Panc1 (cell line): ENCODE measurements around the gene TPP1.

Source experiments
- POLR2AphosphoS5 ChIP-seq: IDR thresholded peaks from 2 replicates; pipeline ENCODE4 v1.6.1; 2012; ENCODE audit warnings: mild to moderate bottlenecking, low read depth, low read length, moderate library complexity
- TF ChIP-seq, protein P1 (sequence below): fragments of 450-650 bp; IDR thresholded peaks from 2 replicates; pipeline ENCODE4 v1.5.1; 2017; ENCODE audit warnings: mild to moderate bottlenecking
- TF ChIP-seq, protein P2 (sequence below), 2 experiments: IDR thresholded peaks; 2 replicates each; pipeline ENCODE4 v1.6.1; 2011 to 2012; ENCODE audit warnings: low read depth in 2 of 2, control low read depth in 1 of 2, low read length in 1 of 2, mild to moderate bottlenecking in 1 of 2, moderate library complexity in 1 of 2; ENCODE audit not compliant: insufficient read depth in 1 of 2

DNA sequence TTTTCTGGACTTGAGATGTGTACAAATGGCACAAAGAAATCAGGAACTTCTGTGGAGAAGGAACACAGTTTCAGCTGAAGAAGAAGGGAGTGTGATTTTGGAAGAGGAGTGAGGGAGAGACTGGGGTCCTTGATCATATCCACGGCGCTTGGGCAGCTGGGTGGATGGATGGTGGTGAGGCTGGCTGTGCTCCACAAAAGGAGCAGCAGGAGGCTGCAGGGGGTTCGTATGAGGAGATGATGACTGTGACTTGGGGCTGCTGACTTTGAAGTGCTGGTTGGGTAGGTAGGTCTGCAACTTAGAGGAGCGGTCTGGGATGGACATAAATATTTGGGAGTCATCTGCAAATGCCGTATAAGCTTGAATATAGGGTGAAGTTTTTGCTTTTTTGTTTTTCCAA lies 37.7 kb upstream of the TPP1 start:
- TF ChIP-seq, protein P1, sequence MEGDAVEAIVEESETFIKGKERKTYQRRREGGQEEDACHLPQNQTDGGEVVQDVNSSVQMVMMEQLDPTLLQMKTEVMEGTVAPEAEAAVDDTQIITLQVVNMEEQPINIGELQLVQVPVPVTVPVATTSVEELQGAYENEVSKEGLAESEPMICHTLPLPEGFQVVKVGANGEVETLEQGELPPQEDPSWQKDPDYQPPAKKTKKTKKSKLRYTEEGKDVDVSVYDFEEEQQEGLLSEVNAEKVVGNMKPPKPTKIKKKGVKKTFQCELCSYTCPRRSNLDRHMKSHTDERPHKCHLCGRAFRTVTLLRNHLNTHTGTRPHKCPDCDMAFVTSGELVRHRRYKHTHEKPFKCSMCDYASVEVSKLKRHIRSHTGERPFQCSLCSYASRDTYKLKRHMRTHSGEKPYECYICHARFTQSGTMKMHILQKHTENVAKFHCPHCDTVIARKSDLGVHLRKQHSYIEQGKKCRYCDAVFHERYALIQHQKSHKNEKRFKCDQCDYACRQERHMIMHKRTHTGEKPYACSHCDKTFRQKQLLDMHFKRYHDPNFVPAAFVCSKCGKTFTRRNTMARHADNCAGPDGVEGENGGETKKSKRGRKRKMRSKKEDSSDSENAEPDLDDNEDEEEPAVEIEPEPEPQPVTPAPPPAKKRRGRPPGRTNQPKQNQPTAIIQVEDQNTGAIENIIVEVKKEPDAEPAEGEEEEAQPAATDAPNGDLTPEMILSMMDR, result no peak
- TF ChIP-seq, protein P2, sequence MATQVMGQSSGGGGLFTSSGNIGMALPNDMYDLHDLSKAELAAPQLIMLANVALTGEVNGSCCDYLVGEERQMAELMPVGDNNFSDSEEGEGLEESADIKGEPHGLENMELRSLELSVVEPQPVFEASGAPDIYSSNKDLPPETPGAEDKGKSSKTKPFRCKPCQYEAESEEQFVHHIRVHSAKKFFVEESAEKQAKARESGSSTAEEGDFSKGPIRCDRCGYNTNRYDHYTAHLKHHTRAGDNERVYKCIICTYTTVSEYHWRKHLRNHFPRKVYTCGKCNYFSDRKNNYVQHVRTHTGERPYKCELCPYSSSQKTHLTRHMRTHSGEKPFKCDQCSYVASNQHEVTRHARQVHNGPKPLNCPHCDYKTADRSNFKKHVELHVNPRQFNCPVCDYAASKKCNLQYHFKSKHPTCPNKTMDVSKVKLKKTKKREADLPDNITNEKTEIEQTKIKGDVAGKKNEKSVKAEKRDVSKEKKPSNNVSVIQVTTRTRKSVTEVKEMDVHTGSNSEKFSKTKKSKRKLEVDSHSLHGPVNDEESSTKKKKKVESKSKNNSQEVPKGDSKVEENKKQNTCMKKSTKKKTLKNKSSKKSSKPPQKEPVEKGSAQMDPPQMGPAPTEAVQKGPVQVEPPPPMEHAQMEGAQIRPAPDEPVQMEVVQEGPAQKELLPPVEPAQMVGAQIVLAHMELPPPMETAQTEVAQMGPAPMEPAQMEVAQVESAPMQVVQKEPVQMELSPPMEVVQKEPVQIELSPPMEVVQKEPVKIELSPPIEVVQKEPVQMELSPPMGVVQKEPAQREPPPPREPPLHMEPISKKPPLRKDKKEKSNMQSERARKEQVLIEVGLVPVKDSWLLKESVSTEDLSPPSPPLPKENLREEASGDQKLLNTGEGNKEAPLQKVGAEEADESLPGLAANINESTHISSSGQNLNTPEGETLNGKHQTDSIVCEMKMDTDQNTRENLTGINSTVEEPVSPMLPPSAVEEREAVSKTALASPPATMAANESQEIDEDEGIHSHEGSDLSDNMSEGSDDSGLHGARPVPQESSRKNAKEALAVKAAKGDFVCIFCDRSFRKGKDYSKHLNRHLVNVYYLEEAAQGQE (IDR thresholded peaks at IDR 0.05; ENCODE audit: insufficient read depth in 1 of 2, low read depth in 2 of 2, low read length in 1 of 2), result no peak
- TF ChIP-seq POLR2AphosphoS5, result no peak
